OCI-LY7 (cell line): ENCODE measurements around the gene RAN.

Source experiments
- CTCF ChIP-seq: fragments of 200-600 bp; sonication (generic); conservative IDR thresholded peaks from 2 replicates; pipeline ENCODE4 v1.5.1; 2014; ENCODE audit warnings: mild to moderate bottlenecking, antibody characterized with exemption, low read length, moderate library complexity, mixed read lengths
- EZH2phosphoT487 ChIP-seq: fragments of 200-600 bp; sonication (generic); IDR thresholded peaks from 2 replicates; pipeline ENCODE4 v1.6.1; 2018; ENCODE audit warnings: low read depth, borderline replicate concordance, mild to moderate bottlenecking, mixed run types, antibody characterized with exemption, low read length, moderate library complexity, mixed read lengths

GRCh38 chr12:130832561-130833209 is 39.2 kb upstream of the RAN start:
- TF ChIP-seq CTCF (no peak), EZH2phosphoT487 (no peak)
